Mammary epithelial cell (primary cell): ENCODE measurements around the gene SLC38A10.

ENCODE experiments used
- EZH2 ChIP-seq: IDR thresholded peaks from 2 replicates; pipeline ENCODE4 v1.6.1; 2012; ENCODE audit warnings: low read length, inconsistent platforms, borderline replicate concordance
- TF ChIP-seq, protein P1 (sequence below), 2 donors: IDR thresholded peaks in 1 of 2; conservative IDR thresholded peaks in 1 of 2; 2 replicates each; pipeline ENCODE4 v1.5.1; 2011 to 2012; ENCODE audit warnings: inconsistent platforms in 2 of 2, low read length in 2 of 2, mild to moderate bottlenecking in 2 of 2, control low read depth in 1 of 2, low read depth in 1 of 2; ENCODE audit not compliant: insufficient read depth in 1 of 2; ENCODE audit errors: extremely low read depth in 1 of 2

DNA sequence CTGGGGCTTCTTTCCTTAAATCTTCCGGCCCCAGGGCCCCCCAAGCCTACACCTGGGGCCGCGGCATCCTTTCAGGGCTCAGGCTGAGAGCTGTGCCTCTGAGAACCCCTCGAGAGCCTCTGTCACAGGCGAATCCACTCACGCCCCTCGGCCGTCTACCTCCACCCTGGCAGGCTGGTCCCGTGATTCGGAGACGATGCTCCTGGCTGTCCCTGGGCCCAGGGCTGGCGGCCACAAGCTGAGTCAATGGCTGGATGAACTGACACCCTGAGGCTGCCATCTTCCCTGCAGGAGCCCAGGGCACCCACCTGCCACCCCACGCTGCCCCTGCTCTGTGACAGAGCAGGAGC lies 60.6 kb downstream of the SLC38A10 start:
- TF ChIP-seq, protein P1, sequence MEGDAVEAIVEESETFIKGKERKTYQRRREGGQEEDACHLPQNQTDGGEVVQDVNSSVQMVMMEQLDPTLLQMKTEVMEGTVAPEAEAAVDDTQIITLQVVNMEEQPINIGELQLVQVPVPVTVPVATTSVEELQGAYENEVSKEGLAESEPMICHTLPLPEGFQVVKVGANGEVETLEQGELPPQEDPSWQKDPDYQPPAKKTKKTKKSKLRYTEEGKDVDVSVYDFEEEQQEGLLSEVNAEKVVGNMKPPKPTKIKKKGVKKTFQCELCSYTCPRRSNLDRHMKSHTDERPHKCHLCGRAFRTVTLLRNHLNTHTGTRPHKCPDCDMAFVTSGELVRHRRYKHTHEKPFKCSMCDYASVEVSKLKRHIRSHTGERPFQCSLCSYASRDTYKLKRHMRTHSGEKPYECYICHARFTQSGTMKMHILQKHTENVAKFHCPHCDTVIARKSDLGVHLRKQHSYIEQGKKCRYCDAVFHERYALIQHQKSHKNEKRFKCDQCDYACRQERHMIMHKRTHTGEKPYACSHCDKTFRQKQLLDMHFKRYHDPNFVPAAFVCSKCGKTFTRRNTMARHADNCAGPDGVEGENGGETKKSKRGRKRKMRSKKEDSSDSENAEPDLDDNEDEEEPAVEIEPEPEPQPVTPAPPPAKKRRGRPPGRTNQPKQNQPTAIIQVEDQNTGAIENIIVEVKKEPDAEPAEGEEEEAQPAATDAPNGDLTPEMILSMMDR (conservative IDR thresholded peaks at IDR 0.05 in 1 of 2, IDR thresholded peaks at IDR 0.05 in 1 of 2; ENCODE audit: extremely low read depth in 1 of 2, insufficient read depth in 1 of 2, low read depth in 1 of 2, low read length in 2 of 2): no peak
- no peak for TF ChIP-seq EZH2
